Left ventricle myocardium superior (tissue), 1 donor: ENCODE results near the gene MAP3K19. TPM values are rescaled to one million over a fixed set of nuclear protein-coding genes. Genes with fewer than 3 reads are reported as not detected.
"Not testable (repeated sequence)": the region's sequence is repeated elsewhere in the genome, so short reads cannot be mapped to it uniquely, and the experiment has no call there.

Experiments
- ATAC-seq: fragments of 200-7000 bp; cut with Tn5 transposase; one replicate; pipeline ENCODE4 v1.9.1; 2020; ENCODE audit warnings: mild to moderate bottlenecking, moderate library complexity
- DNase-seq: peaks from one replicate; pipeline ENCODE4 v3.0.0-alpha.2; 2020
- intact Hi-C: fragments of 100-400 bp; cut with micrococcal nuclease; formaldehyde crosslinking; loops from one replicate; pipeline ENCODE4 v1.11.0; 2022
- long read RNA-seq: library from polyadenylated mRNA; unstranded; transcript quantifications from one replicate; pipeline ENCODE4 v2.0.0, GENCODE V29; 2021
- total RNA-seq: library from RNA; stranded (reverse); fragmentation: NEBNext Ultra II Directional; extraction: Animal tissue kit (Norgen Biotek cat#: 25700); gene quantifications from one replicate; pipeline ENCODE4 v1.2.1, GENCODE V29; 2021
- donor health status: DM: no; HTN: yes; CAD: no; lungs with severe emphysema.

MAP3K19 gene
- total RNA-seq = not detected
- long read RNA-seq = 0 reads

DNA sequence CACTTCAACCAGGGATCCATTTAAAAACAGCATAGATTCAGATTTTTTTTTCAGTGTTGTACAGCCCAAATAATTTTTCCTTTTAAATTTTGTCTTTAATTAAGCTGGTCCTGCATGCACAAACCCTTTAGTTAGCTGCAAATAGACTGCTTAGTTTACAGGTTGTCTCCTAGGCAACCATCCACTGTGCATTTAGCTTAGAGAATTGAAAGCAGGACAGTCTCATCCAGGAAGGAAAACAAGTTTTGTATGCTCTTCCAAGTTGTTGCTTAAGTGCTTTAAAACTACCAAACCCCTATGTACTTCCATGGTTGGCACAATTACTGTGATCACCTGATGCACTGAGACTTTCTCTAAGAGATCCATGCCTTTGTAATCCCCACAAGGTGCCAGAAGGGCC is at the start of gene MAP3K19:
Gene MAP3K19, minus strand, starts transcription at position 148 of the 400 bp plus-strand sequence. CDS start 22,800 bp downstream, outside the sequence.
- ATAC-seq (no peak), DNase-seq (no peak)
- intact Hi-C loops = no loop called here

GRCh38 chr2:135096665-135097446 is 49.6 kb upstream of the MAP3K19 start:
- intact Hi-C loops = no loop called here
- DNase-seq = no peak
- no peak for ATAC-seq

DNA sequence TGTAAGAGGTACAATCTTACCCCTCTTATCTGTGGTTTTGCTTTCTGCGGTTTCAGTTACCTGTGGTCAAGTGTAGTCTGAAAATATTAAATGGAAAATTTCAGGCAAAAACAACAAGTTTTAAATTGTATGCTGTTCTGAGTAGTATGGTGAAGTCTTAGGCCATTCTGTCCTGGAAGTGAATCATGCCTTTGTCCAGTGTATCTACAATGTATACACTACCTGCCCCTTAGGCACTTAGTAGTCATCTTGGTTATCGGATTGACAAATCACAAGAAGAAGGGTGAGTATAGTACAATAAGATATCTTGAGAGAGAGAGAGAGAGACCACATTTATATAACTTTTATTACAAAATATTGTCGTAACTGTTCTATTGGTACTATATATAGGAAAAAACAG is 48.3 kb upstream of the MAP3K19 start:
- intact Hi-C loops = no loop called here
- ATAC-seq = no peak
- no peak for DNase-seq

DNA sequence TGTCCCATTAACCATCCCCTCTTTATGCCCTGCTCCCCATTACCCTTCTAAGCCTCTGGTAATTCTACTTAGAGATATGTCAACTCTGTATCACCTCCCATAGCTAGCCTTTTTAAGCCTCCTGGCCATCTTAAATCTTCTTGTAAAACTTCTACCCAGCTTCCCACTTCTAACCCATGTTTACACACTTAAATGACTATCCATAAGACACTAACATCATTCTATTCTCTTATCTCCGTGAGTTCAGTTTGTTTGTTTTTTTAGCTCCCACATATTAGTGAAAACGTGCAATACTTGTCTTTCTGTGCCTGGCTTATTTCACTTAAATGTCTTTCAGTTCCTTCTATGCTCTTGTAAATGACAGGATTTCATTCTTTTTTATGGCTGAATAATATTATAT is 47.3 kb upstream of the MAP3K19 start:
- intact Hi-C loops = no loop called here
- ATAC-seq (no peak), DNase-seq (no peak)

DNA sequence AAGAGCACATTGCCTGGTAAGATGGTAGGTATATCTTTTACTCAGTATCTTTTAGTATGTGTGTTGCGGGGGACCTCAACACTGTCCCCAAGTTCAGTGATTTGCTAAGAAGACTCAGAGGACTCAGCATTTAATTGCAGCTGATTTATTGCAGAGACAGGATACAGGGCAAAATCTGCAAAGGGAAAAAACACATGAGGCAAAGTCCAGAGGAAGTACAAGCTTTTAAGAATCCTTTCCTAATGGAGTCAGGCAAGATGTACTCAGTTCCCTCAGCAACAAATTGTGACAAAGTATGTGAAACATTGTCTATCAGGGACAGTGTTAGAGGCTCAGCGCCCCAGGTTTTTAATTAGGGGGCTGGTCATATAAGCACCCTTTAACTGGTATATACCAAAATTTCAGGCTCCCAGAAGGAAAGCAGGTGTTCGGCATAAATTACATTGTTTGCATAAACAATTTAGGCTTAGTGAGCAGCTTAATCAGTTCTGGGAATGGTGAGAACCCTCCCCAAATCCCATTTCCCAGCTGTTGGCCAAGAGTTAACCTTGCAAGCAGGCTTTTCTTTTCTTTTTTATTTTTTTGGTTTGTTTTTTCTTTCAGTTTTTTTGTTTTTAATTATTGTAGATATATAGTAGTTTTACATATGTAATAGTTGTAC is 46.6 kb upstream of the MAP3K19 start:
- ATAC-seq (no peak), DNase-seq (no peak)
- intact Hi-C loops = no loop called here

DNA sequence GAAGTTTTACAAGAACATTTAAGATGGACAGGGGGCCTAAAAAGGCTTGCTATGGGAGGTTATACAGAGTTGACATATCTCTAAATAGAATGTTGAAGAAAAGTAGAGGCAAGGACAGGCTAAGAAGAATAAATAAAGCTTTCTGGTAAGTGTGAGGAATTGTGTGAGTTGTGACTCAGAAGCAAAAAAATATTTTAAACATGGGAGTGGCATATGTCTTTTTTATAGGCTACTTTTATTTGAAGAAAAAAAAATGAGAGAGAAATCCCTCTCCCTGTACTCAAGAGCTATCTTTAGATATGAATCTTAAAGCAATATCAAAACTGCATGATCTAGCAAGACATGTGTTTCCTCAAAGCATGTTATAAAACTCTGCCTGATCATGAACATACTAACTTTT is 45.9 kb upstream of the MAP3K19 start:
- DNase-seq (no peak), ATAC-seq (no peak)
- intact Hi-C loops = no loop called here

DNA sequence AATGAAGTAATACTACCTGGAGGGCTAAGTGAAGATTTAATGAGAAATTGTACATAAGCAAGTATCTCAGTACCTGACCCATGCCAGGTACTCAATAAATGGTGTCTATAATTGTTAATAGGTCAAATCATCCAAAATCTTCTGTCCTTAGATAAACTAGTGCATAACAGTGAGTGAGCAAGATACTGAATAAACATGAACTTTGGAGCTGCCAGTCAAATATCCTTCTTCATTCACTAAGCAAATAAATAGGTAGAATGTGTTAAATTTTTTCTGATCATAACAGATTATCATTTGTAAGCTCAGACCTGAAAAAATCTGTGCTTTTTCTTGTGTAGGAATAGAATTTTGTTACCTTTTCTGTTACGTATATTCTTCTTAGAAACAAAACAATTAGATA is 44.4 kb upstream of the MAP3K19 start:
- DNase-seq = no peak
- no peak for ATAC-seq
- intact Hi-C loops = no loop called here

GRCh38 chr2:135089597-135089996 is 42.4 kb upstream of the MAP3K19 start:
- DNase-seq, ATAC-seq, intact Hi-C loops: not testable (repeated sequence)

DNA sequence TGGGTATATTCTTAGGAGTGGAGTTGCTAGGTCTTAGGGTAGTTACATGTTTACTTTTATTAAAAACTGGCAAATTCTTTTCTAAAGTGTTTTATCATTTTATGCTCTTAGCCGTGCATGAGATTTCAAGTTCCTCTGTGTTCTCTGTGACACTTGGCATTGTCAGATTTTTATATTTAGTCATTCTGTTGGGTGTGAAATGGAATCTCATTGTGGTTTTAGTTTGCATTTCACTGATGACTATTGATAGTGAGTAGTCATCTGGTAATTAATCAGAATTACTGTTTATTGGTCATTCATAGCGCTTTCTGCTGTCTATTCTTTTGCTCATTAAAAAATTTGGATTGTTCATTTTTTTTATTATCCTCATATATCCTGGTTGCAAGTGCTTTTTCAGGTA is 39.0 kb upstream of the MAP3K19 start:
- intact Hi-C loops = no loop called here
- ATAC-seq = no peak

DNA sequence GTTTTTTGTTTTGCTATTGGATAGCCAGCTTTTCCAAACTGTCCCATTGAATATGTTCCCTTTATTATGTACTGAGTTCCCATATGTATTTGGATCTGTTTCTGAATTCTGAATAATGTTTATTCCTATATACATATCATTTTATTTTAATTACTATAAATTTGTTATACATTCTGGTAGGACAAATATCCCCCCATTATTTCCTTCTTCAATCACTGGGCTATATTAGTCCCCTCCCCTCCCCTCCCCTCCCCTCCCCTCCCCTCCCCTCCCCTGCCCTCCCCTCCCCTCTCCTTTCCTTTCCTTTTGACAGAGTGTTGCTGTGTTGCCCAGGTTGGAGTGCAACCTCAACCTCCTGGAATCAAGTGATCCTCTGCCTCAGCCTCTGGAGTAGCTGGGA is 31.2 kb upstream of the MAP3K19 start:
- intact Hi-C loops = no loop called here
- no peak for DNase-seq
- no peak for ATAC-seq

More for the DNA sequence above, 39.0 kb upstream of the MAP3K19 start:
- no peak for DNase-seq

DNA sequence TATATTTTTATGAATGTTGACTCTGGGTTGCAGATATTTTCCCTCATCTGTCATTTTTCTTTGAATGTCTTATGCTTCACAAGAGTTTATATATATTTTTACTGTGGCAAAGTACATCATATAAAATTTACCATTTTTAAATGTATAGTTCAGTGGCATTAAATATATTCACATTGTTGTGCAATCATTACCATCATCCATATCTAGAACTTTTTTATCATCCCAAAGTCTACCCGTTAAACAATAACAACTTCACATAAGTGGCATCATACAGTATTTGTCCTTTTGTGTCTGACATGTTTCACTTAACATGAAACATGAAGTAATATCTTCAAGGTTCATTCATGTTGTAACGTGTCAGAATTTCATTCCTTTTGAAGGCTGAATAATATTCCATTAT is 29.3 kb upstream of the MAP3K19 start:
- ATAC-seq (no peak), DNase-seq (no peak)
- intact Hi-C loops = no loop called here

GRCh38 chr2:135074216-135074615 is 27.0 kb upstream of the MAP3K19 start:
- no peak for ATAC-seq
- no peak for DNase-seq
- intact Hi-C loops = no loop called here

DNA sequence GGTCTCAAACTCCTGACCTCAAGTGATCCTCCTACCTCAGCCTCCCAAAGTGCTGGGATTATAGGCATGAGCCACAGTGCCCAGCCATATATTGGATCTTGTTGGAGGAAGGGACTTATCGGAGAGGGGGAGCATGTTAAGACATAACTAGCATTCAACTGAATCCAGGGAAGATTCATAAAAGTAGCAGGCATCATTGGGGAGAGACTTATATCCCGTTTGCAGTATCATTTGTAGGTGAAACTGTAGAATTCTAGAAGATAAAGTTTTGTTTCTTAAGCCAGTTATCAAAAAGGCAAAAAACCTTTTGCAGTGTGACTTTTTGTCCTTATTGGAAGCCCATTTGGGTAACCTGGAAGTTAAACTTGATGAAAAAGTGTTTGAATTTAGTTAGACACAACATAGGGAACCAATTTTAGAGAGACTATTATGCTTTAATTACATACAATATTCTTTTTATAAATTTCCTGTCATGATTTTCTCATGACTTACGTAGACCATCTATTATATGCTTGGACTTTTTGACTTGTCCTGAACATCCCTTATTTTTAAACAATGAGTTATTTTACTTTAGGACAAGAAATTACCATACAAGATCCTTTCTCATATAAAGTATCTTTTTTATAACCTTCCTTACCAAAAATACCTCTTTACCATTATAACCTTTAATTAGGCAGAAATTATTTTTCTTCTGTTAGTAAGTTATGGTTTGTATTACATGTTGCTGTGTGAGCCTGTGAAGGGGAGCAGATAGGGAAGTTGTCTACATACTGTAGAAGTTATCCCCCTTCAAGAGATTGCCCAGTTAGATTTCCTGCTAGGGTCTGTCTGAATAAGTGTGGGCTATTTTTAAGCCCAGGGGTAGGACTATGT is 25.1 kb upstream of the MAP3K19 start:
- ATAC-seq = no peak
- intact Hi-C loops = no loop called here
- no peak for DNase-seq

GRCh38 chr2:135066710-135067109 is 19.5 kb upstream of the MAP3K19 start:
- intact Hi-C loops = no loop called here
- ATAC-seq (no peak), DNase-seq (no peak)

DNA sequence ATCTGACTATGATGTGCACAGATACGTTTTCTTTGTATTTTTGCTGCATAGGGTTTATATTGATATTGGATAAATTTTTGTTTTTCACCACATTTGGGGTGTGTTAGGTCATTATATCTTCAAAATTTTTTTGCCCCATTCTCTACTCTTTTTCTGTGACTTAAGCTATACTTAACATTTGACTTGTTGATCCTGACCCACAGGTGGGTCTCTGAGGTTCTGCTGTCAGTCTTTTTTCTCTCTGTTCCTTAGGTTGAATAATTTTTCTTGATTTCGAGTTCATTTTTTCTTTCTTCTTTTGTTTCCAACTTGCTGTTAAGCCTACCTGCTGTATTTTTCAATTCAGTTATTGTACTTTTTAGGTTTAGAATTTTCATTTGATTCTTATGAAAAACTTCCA is 16.9 kb upstream of the MAP3K19 start:
- intact Hi-C loops = no loop called here
- DNase-seq (no peak), ATAC-seq (no peak)

- DNase-seq = no peak
- no peak for ATAC-seq
- intact Hi-C loops = no loop called here
Measured at GRCh38 chr2:135063210-135063609, 16.0 kb upstream of the MAP3K19 start.

- ATAC-seq (peak; percentile 85), DNase-seq (no peak)
- intact Hi-C loops = no loop called here
Measured at GRCh38 chr2:135059577-135059976, 12.3 kb upstream of the MAP3K19 start.

DNA sequence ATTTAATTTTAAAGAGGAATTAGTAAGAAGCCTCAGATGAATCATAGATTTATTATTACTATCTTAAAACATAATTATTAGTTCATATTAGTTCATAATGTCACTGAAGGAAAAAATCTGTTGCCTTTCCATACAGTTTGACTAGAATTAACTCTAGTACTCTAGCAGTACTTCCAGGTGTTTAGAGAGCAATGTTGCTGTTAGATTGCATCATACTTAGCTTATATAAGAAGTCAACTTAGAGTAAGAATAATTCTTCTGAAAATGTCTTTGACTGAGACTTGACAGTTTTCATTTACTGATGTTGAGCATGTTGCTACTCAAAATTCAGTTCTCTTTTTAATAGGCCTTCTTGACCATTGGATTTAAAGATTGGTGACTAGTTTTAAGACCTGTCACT is 9.5 kb upstream of the MAP3K19 start:
- ATAC-seq (no peak), DNase-seq (no peak)
- intact Hi-C loops = no loop called here

DNA sequence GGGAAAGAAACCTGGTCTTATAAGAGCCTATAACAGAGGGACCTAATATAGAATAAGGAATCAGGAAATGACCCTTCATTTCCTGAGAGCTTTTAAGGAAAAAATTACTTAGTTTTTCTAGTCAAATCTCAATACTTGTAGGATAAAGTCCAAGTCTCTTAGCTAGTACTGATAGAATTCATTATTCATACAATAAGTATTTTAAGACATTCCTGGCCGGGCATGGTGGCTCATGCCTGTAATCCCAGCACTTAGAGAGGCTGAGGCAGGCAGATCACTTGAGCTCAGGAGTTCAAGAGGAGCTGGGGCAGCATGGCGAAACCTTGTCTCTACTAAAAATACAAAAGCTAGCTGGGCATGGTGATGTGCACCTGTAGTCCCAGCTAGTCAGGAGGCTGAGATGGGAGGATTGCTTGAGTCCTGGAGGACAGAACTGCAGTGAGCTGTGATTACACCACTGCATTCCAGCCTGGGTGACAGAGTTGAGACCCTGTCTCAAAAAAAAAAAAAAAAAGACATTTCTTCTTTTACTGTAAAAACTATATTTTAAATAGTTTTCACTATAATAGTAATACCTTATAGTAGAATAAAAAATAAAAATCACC is 8.0 kb upstream of the MAP3K19 start:
- intact Hi-C loops = no loop called here
- no peak for ATAC-seq

More for the DNA sequence above, 8.0 kb upstream of the MAP3K19 start:
- no peak for DNase-seq
